HepG2 (cell line): ENCODE measurements around the gene UGT1A7. TPM values are rescaled to one million over a fixed set of nuclear protein-coding genes. Genes with fewer than 3 reads are reported as not detected.
"Not testable (repeated sequence)": the region's sequence is repeated elsewhere in the genome, so short reads cannot be mapped to it uniquely, and the experiment has no call there.

ENCODE experiments used
- ATAC-seq: fragments of 200-7000 bp; cut with Tn5 transposase; 3 replicates; pipeline ENCODE4 v1.9.1; 2020; ENCODE audit warnings: mild to moderate bottlenecking, moderate library complexity
- BruUV-seq: library from RNA; stranded (reverse); fragments of 400-500 nt; replicated peaks from 2 replicates; lab custom pipeline; 2021; lab: Mats Ljungman, UMichigan
- CTCF ChIA-PET: fragments of 300-600 bp; formaldehyde crosslinking; extraction: SDS; loops from one replicate; lab custom pipeline; 2021; ENCODE audit warnings: low total read pairs, inconsistent platforms, low intra/inter-chr PET ratio; lab: Yijun Ruan, JAX
- POLR2A ChIA-PET: fragments of 350-600 bp; sonication (Branson Sonifier 250); formaldehyde crosslinking; loops from one replicate; lab custom pipeline; 2020; ENCODE audit warnings: antibody characterized with exemption, inconsistent platforms; lab: Yijun Ruan, JAX
- DNase-seq: peaks from one replicate; pipeline ENCODE4 v3.0.0-alpha.2; 2015; ENCODE audit warnings: low spot score
- FAIRE-seq: peaks from 3 replicates; lab custom pipeline; 2011; peaks lifted over from hg19 to GRCh38; lab: Jason Lieb, UNC
- H2AFZ ChIP-seq: one replicate; pipeline ENCODE4 v1.6.1; 2011; ENCODE audit warnings: low read length, inconsistent platforms
- H3K27ac ChIP-seq: fragments of 300-600 bp; 3 replicates; pipeline ENCODE4 v1.8.0; 2011; ENCODE audit warnings: mixed run types, mild to moderate bottlenecking, mixed read lengths, low read length, inconsistent platforms; ENCODE audit not compliant: insufficient read depth; ENCODE audit errors: extremely low read length
- H3K27me3 ChIP-seq, 2 experiments: fragments of 200-600 bp in 1 of 2; 2 replicates in 1 of 2; 3 replicates in 1 of 2; pipeline versions ENCODE4 v1.6.0 to v1.8.0; 2011; ENCODE audit warnings: low read length in 2 of 2, mild to moderate bottlenecking in 2 of 2, moderate library complexity in 2 of 2, inconsistent platforms in 1 of 2; ENCODE audit not compliant: insufficient read depth in 2 of 2, control insufficient read depth in 1 of 2
- H3K36me3 ChIP-seq, 2 experiments: fragments of 200-600 bp in 1 of 2; replicated peaks in 1 of 2; 2 replicates in 1 of 2; 3 replicates in 1 of 2; pipeline versions ENCODE4 v1.5.1 to v1.8.0; 2011; ENCODE audit warnings: low read length in 2 of 2, inconsistent platforms in 1 of 2; ENCODE audit not compliant: insufficient read depth in 2 of 2, control insufficient read depth in 1 of 2
- H3K4me1 ChIP-seq: 2 replicates; pipeline ENCODE4 v1.5.1; 2012; ENCODE audit warnings: low read length, inconsistent platforms; ENCODE audit not compliant: insufficient read depth
- H3K4me2 ChIP-seq: 2 replicates; pipeline ENCODE4 v1.6.0; 2011; ENCODE audit warnings: low read depth, low read length, inconsistent platforms
- H3K4me3 ChIP-seq, 3 experiments: fragments of 200-600 bp in 1 of 3; sonication (generic), shearing (Covaris generic) in 1 of 3; replicated peaks in 1 of 3; 2 replicates each; pipeline ENCODE4 v1.5.1; 2011 to 2016; ENCODE audit warnings: low read length in 3 of 3, inconsistent platforms in 2 of 3, low read depth in 2 of 3, mild to moderate bottlenecking in 2 of 3, control low read depth in 1 of 3, mixed read lengths in 1 of 3; ENCODE audit not compliant: insufficient read depth in 1 of 3
- H3K79me2 ChIP-seq: one replicate; pipeline ENCODE4 v1.6.1; 2011; ENCODE audit warnings: low read length, inconsistent platforms; ENCODE audit not compliant: insufficient read depth
- H3K9ac ChIP-seq: 2 replicates; pipeline ENCODE4 v1.6.0; 2011; ENCODE audit warnings: mild to moderate bottlenecking, low read depth, low read length, inconsistent platforms; ENCODE audit not compliant: insufficient read depth
- H3K9me3 ChIP-seq: 2 replicates; pipeline ENCODE4 v1.5.1; 2012; ENCODE audit warnings: mild to moderate bottlenecking, low read length
- H4K20me1 ChIP-seq: 2 replicates; pipeline ENCODE4 v1.6.0; 2011; ENCODE audit warnings: inconsistent platforms, mild to moderate bottlenecking, low read length, moderate library complexity; ENCODE audit not compliant: insufficient read depth
- ATF5 ChIP-seq: sonication (generic); formaldehyde crosslinking; IDR thresholded peaks from 2 replicates; pipeline ENCODE4 v1.4.0; 2020; ENCODE audit warnings: mild to moderate bottlenecking, low read depth, missing genetic modification reagents
- ATF6 ChIP-seq: sonication (generic); formaldehyde crosslinking; conservative IDR thresholded peaks from 2 replicates; pipeline ENCODE4 v1.4.0; 2020; ENCODE audit warnings: missing genetic modification reagents
- BORCS8-MEF2B ChIP-seq: sonication (generic); formaldehyde crosslinking; IDR thresholded peaks from 2 replicates; pipeline ENCODE4 v1.8.0; 2022; ENCODE audit warnings: mild to moderate bottlenecking, missing genetic modification reagents
- ELF1 ChIP-seq: sonication (generic); formaldehyde crosslinking; IDR thresholded peaks from 2 replicates; pipeline ENCODE4 v1.4.0; 2020; ENCODE audit warnings: missing genetic modification reagents
- ERF ChIP-seq: IDR thresholded peaks from 2 replicates; pipeline ENCODE4 v1.6.1; 2018; ENCODE audit warnings: missing biosample characterization, missing genetic modification reagents
- FOXJ3 ChIP-seq: sonication (generic); formaldehyde crosslinking; IDR thresholded peaks from 2 replicates; pipeline ENCODE4 v1.4.0; 2020; ENCODE audit warnings: missing genetic modification reagents, mild to moderate bottlenecking, borderline replicate concordance
- GABPA ChIP-seq, 2 experiments: IDR thresholded peaks; 2 replicates each; pipeline ENCODE4 v1.6.1; 2011 to 2016; ENCODE audit warnings: low read depth in 2 of 2, low read length in 1 of 2, missing biosample characterization in 1 of 2, missing genetic modification characterization in 1 of 2
- GABPB1 ChIP-seq: IDR thresholded peaks from 2 replicates; pipeline ENCODE4 v1.6.1; 2016; ENCODE audit warnings: mild to moderate bottlenecking, missing genetic modification reagents, moderate library complexity, missing compliant biosample characterization
- MYPOP ChIP-seq: sonication (generic); formaldehyde crosslinking; IDR thresholded peaks from 2 replicates; pipeline ENCODE4 v1.8.1; 2023; ENCODE audit warnings: mild to moderate bottlenecking, moderate library complexity, missing genetic modification reagents
- NFYB ChIP-seq: sonication (generic); formaldehyde crosslinking; IDR thresholded peaks from 2 replicates; pipeline ENCODE4 v1.4.0; 2020; ENCODE audit warnings: missing genetic modification reagents
- SP4 ChIP-seq: sonication (generic); formaldehyde crosslinking; IDR thresholded peaks from 2 replicates; pipeline ENCODE4 v1.8.1; 2023; ENCODE audit warnings: mild to moderate bottlenecking, missing genetic modification reagents
- ZNF281 ChIP-seq: sonication (generic); formaldehyde crosslinking; IDR thresholded peaks from 2 replicates; pipeline ENCODE4 v1.4.0; 2020; ENCODE audit warnings: missing genetic modification reagents, borderline replicate concordance
- ZNF30 ChIP-seq: sonication (generic); formaldehyde crosslinking; IDR thresholded peaks from 2 replicates; pipeline ENCODE4 v1.5.0; 2020; ENCODE audit warnings: mild to moderate bottlenecking, missing genetic modification reagents
- ZNF350 ChIP-seq: sonication (generic); formaldehyde crosslinking; IDR thresholded peaks from 2 replicates; pipeline ENCODE4 v1.4.0; 2020; ENCODE audit warnings: mild to moderate bottlenecking, low read depth, missing genetic modification reagents, borderline replicate concordance
- ZSCAN29 ChIP-seq: sonication (generic); formaldehyde crosslinking; conservative IDR thresholded peaks from 2 replicates; pipeline ENCODE4 v1.4.0; 2020; ENCODE audit warnings: mild to moderate bottlenecking, missing genetic modification reagents
- WGBS: methylation state at CpG from one replicate; pipeline ENCODE4 v1.1.6; 2017; ENCODE audit warnings: low lambda C conversion rate; 5-methylcytosine and 5-hydroxymethylcytosine counted together
- in situ Hi-C: cut with HindIII; loops from 2 replicates; pipeline ENCODE4 v1.10.0; 2017; ENCODE audit warnings: low pct_unique_long_range_greater_than_20kb; ENCODE audit not compliant: extremely low pct_ligation_motif_present
- intact Hi-C: fragments of 100-400 bp; cut with micrococcal nuclease; formaldehyde crosslinking; loops from one replicate; pipeline ENCODE4 v1.10.0; 2022; ENCODE audit not compliant: unreplicated experiment
- polyA plus RNA-seq, 8 experiments: library from polyadenylated mRNA; depleted of rRNA in 3 of 8; stranded (reverse) in 7 of 8; unstranded in 1 of 8; fragments of >200 nt; fragmentation: Illumina TruSeq in 4 of 8; extraction: Trizol in 4 of 8; gene quantifications; 2 replicates each; pipeline versions ENCODE4 v1.2.1 to v1.2.3, GENCODE V29; 2011 to 2016; ENCODE audit warnings: low read depth in 4 of 8, missing spikeins in 1 of 8, mixed read lengths in 1 of 8; ENCODE audit not compliant: insufficient read depth in 1 of 8
- total RNA-seq, 5 experiments: library from RNA; depleted of rRNA; stranded (reverse); fragments of >200 nt; fragmentation: Illumina TruSeq; extraction: Trizol; gene quantifications; 2 replicates each; pipeline ENCODE4 v1.2.3, GENCODE V29; 2016; ENCODE audit warnings: low read depth in 1 of 5

Gene UGT1A7
- total and polyA plus RNA-seq, 2 of the 13 experiments (the other 11 are each of a cell fraction or from before 2014, with no cell fraction given), result not detected

- peak overlapping the region; percentile 75 for H2AFZ ChIP-seq
- POLR2A ChIA-PET, result interaction anchor here (0.7 to 1.3 kb wide), 3 partner anchors 8 to 243 kb away, joined by 3 to 6 read pairs (median 3); partner anchors contain the start of gene UGT1A3
- H3K27ac ChIP-seq, result peak overlapping the region; percentile 72
- H3K36me3 ChIP-seq; H3K9me3 ChIP-seq; CTCF ChIA-PET; in situ Hi-C loops; H3K79me2 ChIP-seq; H3K9ac ChIP-seq; BruUV-seq; intact Hi-C loops; H4K20me1 ChIP-seq; TF ChIP-seq GABPA (IDR thresholded peaks at IDR 0.05; ENCODE audit: low read depth, low read length): not testable (repeated sequence)
- peaks cover 57% of the 10 kb centered on the region for H3K4me1 ChIP-seq
- H3K4me2 ChIP-seq, result peak overlapping the region; percentile 72
- FAIRE-seq, result peak; percentile 50
- 35% methylated on average over 13 of the region's 14 CpGs for WGBS
- H3K27me3 ChIP-seq, result peaks cover 0 to 20% of the 10 kb centered on the region in 2 experiments; a peak in 2 of 5 replicates
- H3K4me3 ChIP-seq, result peak overlapping the region; percentile 3 to 47 (median 21); a peak in 5 of 6 replicates
- peak; percentile 99 for ATAC-seq
- peak; percentile 80 for DNase-seq
- TF ChIP-seq SP4 (CRISPR knock-in tag), result peak; percentile 55; the same call in 1 of the 2 replicates
- TF ChIP-seq ATF6, result peak; percentile 76; the same call in 1 of the 2 replicates
- TF ChIP-seq ZSCAN29 (CRISPR knock-in tag), result 0 out of 2 replicates have a peak, but pooled peaks have one; percentile 92
- TF ChIP-seq ATF5 (CRISPR knock-in tag), result 0 out of 2 replicates have a peak, but pooled peaks have one; percentile 29
- peak; percentile 85; the same call in 1 of the 2 replicates for TF ChIP-seq ZNF30
- TF ChIP-seq NFYB, result 0 out of 2 replicates have a peak, but pooled peaks have one; percentile 14
- TF ChIP-seq ERF (CRISPR knock-in tag), result peak; percentile 79
- TF ChIP-seq BORCS8-MEF2B (CRISPR knock-in tag), result peak; percentile 47; the same call in 1 of the 2 replicates
- peak; percentile 64 for TF ChIP-seq GABPB1 (CRISPR knock-in tag)
- peak; percentile 42; the same call in 1 of the 2 replicates for TF ChIP-seq GABPA (CRISPR knock-in tag; IDR thresholded peaks at IDR 0.05; ENCODE audit: low read depth)
- TF ChIP-seq ELF1 (CRISPR knock-in tag), result peak; percentile 85
- TF ChIP-seq MYPOP (CRISPR knock-in tag), result 0 out of 2 replicates have a peak, but pooled peaks have one; percentile 15
- TF ChIP-seq ZNF281 (CRISPR knock-in tag), result 0 out of 2 replicates have a peak, but pooled peaks have one; percentile 5
- TF ChIP-seq ZNF350 (CRISPR knock-in tag), result peak; percentile 71; the same call in 1 of the 2 replicates
- TF ChIP-seq FOXJ3 (CRISPR knock-in tag), result peak; percentile 43; the same call in 1 of the 2 replicates
Measured at GRCh38 chr2:233736868-233737653, 55.4 kb downstream of the UGT1A7 start.
